ENCODE measurements around the gene NLRC4. TPM values are rescaled to one million over a fixed set of nuclear protein-coding genes. Genes with fewer than 3 reads are reported as not detected.
A peak's percentile ranks its signal among the peaks of the same experiment; 100 is the strongest.

NLRC4 gene
- total and polyA plus RNA-seq, 10 of the 15 experiments (the other 5 are each of a cell fraction or from before 2014, with no cell fraction given): 0.01 to 0.58 (median 0.40) TPM

DNA sequence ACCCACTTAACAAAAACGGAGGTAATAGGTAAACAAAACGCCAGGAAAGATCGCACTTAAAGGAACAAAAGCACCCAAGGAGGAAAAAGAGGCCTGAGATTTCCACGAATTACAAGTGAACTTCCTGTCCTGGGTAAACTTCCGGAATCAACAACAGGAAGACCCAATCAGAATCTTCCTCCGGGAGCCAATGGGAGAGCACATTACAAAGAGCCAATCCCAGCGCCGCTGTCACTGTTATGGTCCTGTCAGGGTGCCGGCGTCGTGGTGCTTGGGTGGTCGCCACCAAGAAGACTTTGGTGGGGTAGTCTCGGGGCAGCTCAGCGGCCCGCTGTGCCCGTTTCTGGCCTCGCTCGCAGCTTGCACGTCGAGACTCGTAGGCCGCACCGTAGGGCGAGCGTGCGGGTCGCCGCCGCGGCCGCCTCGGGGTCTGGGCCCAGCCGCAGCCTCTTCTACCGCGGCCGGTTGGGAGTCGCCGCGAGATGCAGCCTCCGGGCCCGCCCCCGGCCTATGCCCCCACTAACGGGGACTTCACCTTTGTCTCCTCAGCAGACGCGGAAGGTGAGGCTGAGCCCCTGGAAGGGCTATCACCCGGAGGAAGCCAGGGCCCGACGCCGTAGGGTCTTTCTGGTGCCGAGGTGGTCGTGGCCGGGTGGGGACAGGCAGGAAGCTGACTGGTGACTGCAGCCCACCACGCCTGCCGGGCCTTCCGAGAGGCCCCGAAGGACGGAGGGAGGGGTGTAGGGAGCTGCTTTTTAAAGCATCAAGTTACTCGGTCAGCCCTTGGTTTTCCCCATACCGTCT, 13.2 kb upstream of the NLRC4 start, which contains the start of gene YIPF4 (continued):
- TF ChIP-seq POLR2A (IDR thresholded peaks at IDR 0.05; ENCODE audit: low read depth, low read length) (peak; percentile 88), TBL1XR1 (IDR thresholded peaks at IDR 0.05; ENCODE audit: low read depth, low read length) (no peak), JUNB (IDR thresholded peaks at IDR 0.05) (0 out of 2 replicates have a peak, but pooled peaks have one; percentile 3), CREM (IDR thresholded peaks at IDR 0.05; ENCODE audit: low read depth) (peak; percentile 61; the same call in 1 of the 2 replicates), YY1 (IDR thresholded peaks at IDR 0.05; ENCODE audit: low read depth, low read length) (0 out of 2 replicates have a peak, but pooled peaks have one; percentile 38), CHD2 (IDR thresholded peaks at IDR 0.05; ENCODE audit: borderline replicate concordance, low read depth, low read length) (peak; percentile 75), RCOR1 (conservative IDR thresholded peaks at IDR 0.05; ENCODE audit: low read depth, low read length) (no peak), MXI1 (IDR thresholded peaks at IDR 0.05; ENCODE audit: low read depth, low read length) (0 out of 2 replicates have a peak, but pooled peaks have one; percentile 17), CBX5 (IDR thresholded peaks at IDR 0.05; ENCODE audit: low read depth) (0 out of 2 replicates have a peak, but pooled peaks have one; percentile 26), BCL3 (IDR thresholded peaks at IDR 0.05; ENCODE audit: borderline replicate concordance, insufficient read depth, low read depth, low read length, poor library complexity, severe bottlenecking) (peak; percentile 33), SREBF1 (IDR thresholded peaks at IDR 0.05; ENCODE audit: low read length) (no peak), ELK1 (IDR thresholded peaks at IDR 0.05; ENCODE audit: low read depth, low read length) (peak; percentile 65; the same call in 1 of the 2 replicates), LARP7 (IDR thresholded peaks at IDR 0.05) (peak; percentile 83), SMAD1 (IDR thresholded peaks at IDR 0.05; ENCODE audit: low read depth, partially characterized antibody) (peak; percentile 72), SUZ12 (IDR thresholded peaks at IDR 0.05; ENCODE audit: unreplicated experiment) (no peak), TCF3 (IDR thresholded peaks at IDR 0.05; ENCODE audit: borderline replicate concordance, insufficient read depth, low read depth, low read length) (no peak), BACH1 (IDR thresholded peaks at IDR 0.05; ENCODE audit: borderline replicate concordance) (peak; percentile 59; the same call in 1 of the 2 replicates), HDGF (IDR thresholded peaks at IDR 0.05) (no peak; the same call in 1 of the 2 replicates), RELA (IDR thresholded peaks at IDR 0.05; ENCODE audit: borderline replicate concordance, partially characterized antibody) (peak; percentile 72), MEF2B (IDR thresholded peaks at IDR 0.05; ENCODE audit: partially characterized antibody, poor library complexity, severe bottlenecking) (peak; percentile 22), GATAD2B (conservative IDR thresholded peaks at IDR 0.05; ENCODE audit: low read depth) (peak; percentile 96), TAF1 (IDR thresholded peaks at IDR 0.05; ENCODE audit: borderline replicate concordance, low read depth, low read length) (peak; percentile 74; the same call in 1 of the 2 replicates), DPF2 (IDR thresholded peaks at IDR 0.05) (peak; percentile 54; the same call in 1 of the 2 replicates), STAT3 (IDR thresholded peaks at IDR 0.05; ENCODE audit: low read depth, low read length) (no peak)
- TF ChIP-seq, protein P1, sequence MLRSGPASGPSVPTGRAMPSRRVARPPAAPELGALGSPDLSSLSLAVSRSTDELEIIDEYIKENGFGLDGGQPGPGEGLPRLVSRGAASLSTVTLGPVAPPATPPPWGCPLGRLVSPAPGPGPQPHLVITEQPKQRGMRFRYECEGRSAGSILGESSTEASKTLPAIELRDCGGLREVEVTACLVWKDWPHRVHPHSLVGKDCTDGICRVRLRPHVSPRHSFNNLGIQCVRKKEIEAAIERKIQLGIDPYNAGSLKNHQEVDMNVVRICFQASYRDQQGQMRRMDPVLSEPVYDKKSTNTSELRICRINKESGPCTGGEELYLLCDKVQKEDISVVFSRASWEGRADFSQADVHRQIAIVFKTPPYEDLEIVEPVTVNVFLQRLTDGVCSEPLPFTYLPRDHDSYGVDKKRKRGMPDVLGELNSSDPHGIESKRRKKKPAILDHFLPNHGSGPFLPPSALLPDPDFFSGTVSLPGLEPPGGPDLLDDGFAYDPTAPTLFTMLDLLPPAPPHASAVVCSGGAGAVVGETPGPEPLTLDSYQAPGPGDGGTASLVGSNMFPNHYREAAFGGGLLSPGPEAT (IDR thresholded peaks at IDR 0.05; ENCODE audit: low read depth): peak; percentile 79; the same call in 1 of the 2 replicates
